SH-SY5Y (cell line): Measurements from ENCODE around the gene SIRT7.

ENCODE experiments used
- GATA2 ChIP-seq: IDR thresholded peaks from 2 replicates; pipeline ENCODE4 v1.6.1; 2011; ENCODE audit warnings: mild to moderate bottlenecking, low read depth, low read length
- GATA3 ChIP-seq: IDR thresholded peaks from 2 replicates; pipeline ENCODE4 v1.6.1; 2011; ENCODE audit warnings: low read depth, mild to moderate bottlenecking, low read length, moderate library complexity

DNA sequence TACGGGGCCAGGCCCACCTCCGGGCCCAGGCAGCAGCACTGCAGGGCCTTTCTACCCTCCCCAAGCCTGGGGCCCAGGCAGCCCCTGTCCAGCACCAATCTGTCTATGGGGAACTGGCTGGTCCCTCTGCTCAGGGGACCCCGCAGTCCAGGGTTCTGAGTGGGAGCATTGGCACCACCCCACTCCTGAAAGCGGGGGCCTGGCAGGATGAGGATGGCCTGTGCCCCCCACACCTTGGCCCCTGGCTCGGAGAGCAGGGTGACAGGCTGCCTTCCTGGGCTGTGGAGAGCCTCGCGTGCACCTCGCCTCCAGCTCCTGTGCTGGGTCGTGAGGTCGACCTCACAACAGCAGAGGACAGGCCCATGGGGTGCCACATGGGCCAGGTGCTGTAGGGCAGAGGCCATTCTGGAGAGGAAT is 14.6 kb downstream of the SIRT7 start:
- TF ChIP-seq GATA2: no peak
- TF ChIP-seq GATA3: no peak
